Parathyroid adenoma (tissue), 2 donors: ENCODE measurements around the gene DMXL2.

Source experiments
- H2AFZ ChIP-seq: fragments of 300-600 bp; sonication (generic); one replicate; pipeline ENCODE4 v1.7.0; 2017; ENCODE audit warnings: antibody characterized with exemption, mild to moderate bottlenecking
- H3K27ac ChIP-seq: fragments of 300-600 bp; sonication (generic); one replicate; pipeline ENCODE4 v1.7.0; 2017
- H3K27me3 ChIP-seq: fragments of 300-600 bp; sonication (generic); one replicate; pipeline ENCODE4 v1.7.0; 2017; ENCODE audit warnings: low read length; ENCODE audit not compliant: control insufficient read depth, insufficient read depth
- H3K36me3 ChIP-seq: fragments of 300-600 bp; sonication (generic); one replicate; pipeline ENCODE4 v1.7.0; 2017; ENCODE audit warnings: low read length; ENCODE audit not compliant: control insufficient read depth, insufficient read depth
- H3K4me1 ChIP-seq: fragments of 300-600 bp; sonication (generic); one replicate; pipeline ENCODE4 v1.7.0; 2017; ENCODE audit warnings: control low read depth
- H3K4me2 ChIP-seq: fragments of 300-600 bp; sonication (generic); one replicate; pipeline ENCODE4 v1.7.0; 2017; ENCODE audit warnings: low read length
- H3K4me3 ChIP-seq: fragments of 300-600 bp; sonication (generic); one replicate; pipeline ENCODE4 v1.7.0; 2017; ENCODE audit warnings: low read depth, low read length
- H3K79me2 ChIP-seq: fragments of 300-600 bp; sonication (generic); one replicate; pipeline ENCODE4 v1.7.0; 2017; ENCODE audit warnings: control low read depth
- H3K9ac ChIP-seq: fragments of 300-600 bp; sonication (generic); one replicate; pipeline ENCODE4 v1.7.0; 2017; ENCODE audit warnings: mild to moderate bottlenecking
- H3K9me3 ChIP-seq: fragments of 300-600 bp; sonication (generic); one replicate; pipeline ENCODE4 v1.7.0; 2017; ENCODE audit warnings: low read length; ENCODE audit not compliant: control insufficient read depth
- CTCF ChIP-seq: fragments of 300-600 bp; sonication (generic); IDR thresholded peaks from one replicate; pipeline ENCODE4 v1.7.0; 2017; ENCODE audit warnings: antibody characterized with exemption, mild to moderate bottlenecking
- donor health status: primary hyperparathyroidism.

Gene DMXL2

GRCh38 chr15:51647128-51647562 lies 24.6 kb upstream of the DMXL2 start:
- Histone ChIP-seq H3K4me1 (no peaks in the 10 kb centered on the region), H3K36me3 (no peaks in the 10 kb centered on the region), H3K4me3 (no peak overlapping the region), H2AFZ (no peak overlapping the region), H3K9me3 (no peaks in the 10 kb centered on the region), H3K27ac (no peak overlapping the region), H3K9ac (no peak overlapping the region), H3K79me2 (no peaks in the 10 kb centered on the region), H3K4me2 (no peak overlapping the region), H3K27me3 (no peaks in the 10 kb centered on the region)
- TF ChIP-seq CTCF = no peak

GRCh38 chr15:51642696-51643095 lies 20.1 kb upstream of the DMXL2 start:
- Histone ChIP-seq H3K36me3 (no peaks in the 10 kb centered on the region), H3K27me3 (no peaks in the 10 kb centered on the region), H3K9me3 (no peaks in the 10 kb centered on the region), H3K79me2 (no peaks in the 10 kb centered on the region), H3K4me1 (no peaks in the 10 kb centered on the region), H3K27ac (no peak overlapping the region), H3K4me3 (no peak overlapping the region), H3K4me2 (no peak overlapping the region), H3K9ac (no peak overlapping the region), H2AFZ (no peak overlapping the region)
- TF ChIP-seq CTCF = no peak

- Histone ChIP-seq H3K27me3 (no peaks in the 10 kb centered on the region), H3K79me2 (no peaks in the 10 kb centered on the region), H2AFZ (no peak overlapping the region), H3K9ac (no peak overlapping the region), H3K4me2 (no peak overlapping the region), H3K4me1 (no peaks in the 10 kb centered on the region), H3K9me3 (no peaks in the 10 kb centered on the region), H3K27ac (no peak overlapping the region), H3K36me3 (no peaks in the 10 kb centered on the region), H3K4me3 (no peak overlapping the region)
- TF ChIP-seq CTCF = no peak
Measured at GRCh38 chr15:51641490-51642130, 19.0 kb upstream of the DMXL2 start.

- H3K79me2 ChIP-seq = no peaks in the 10 kb centered on the region
- no peak overlapping the region for H3K4me2 ChIP-seq
- H3K27ac ChIP-seq = no peak overlapping the region
- no peaks in the 10 kb centered on the region for H3K36me3 ChIP-seq
- H3K27me3 ChIP-seq = no peaks in the 10 kb centered on the region
- no peak overlapping the region for H3K9ac ChIP-seq
- H2AFZ ChIP-seq = no peak overlapping the region
- no peak overlapping the region for H3K4me3 ChIP-seq
- H3K9me3 ChIP-seq = no peaks in the 10 kb centered on the region
- H3K4me1 ChIP-seq = no peaks in the 10 kb centered on the region
- TF ChIP-seq CTCF = no peak
Measured at GRCh38 chr15:51634591-51635198, 12.1 kb upstream of the DMXL2 start.

- Histone ChIP-seq H3K9me3 (no peaks in the 10 kb centered on the region), H3K4me3 (no peak overlapping the region), H3K27ac (no peak overlapping the region), H3K9ac (no peak overlapping the region), H3K27me3 (no peaks in the 10 kb centered on the region), H3K79me2 (no peaks in the 10 kb centered on the region), H3K36me3 (no peaks in the 10 kb centered on the region), H3K4me2 (no peak overlapping the region), H2AFZ (no peak overlapping the region), H3K4me1 (no peaks in the 10 kb centered on the region)
- no peak for TF ChIP-seq CTCF
Measured at GRCh38 chr15:51629612-51630011, 7.0 kb upstream of the DMXL2 start.
